ENCODE results near the gene TPP2.

DNA sequence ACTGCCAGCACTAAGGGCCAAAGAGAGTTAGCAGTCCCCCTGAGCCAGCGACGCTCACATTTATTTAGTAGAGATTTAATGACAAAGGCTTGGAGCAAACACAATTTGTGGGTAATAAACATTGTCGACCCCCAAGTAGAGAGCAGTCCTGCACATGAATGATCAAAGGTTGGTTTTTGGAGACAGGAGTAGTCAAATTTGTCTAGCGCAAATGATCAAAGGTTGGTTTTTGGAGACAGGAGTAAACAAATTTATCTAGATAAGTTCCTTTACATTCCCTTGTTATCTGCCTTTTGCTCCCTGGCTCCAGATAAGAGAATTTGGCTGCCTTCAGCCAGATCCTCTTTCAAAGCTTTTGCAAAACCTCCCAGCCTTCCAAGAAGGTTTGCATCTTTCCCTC is 71.1 kb downstream of the TPP2 start:
- TF ChIP-seq, protein P1, sequence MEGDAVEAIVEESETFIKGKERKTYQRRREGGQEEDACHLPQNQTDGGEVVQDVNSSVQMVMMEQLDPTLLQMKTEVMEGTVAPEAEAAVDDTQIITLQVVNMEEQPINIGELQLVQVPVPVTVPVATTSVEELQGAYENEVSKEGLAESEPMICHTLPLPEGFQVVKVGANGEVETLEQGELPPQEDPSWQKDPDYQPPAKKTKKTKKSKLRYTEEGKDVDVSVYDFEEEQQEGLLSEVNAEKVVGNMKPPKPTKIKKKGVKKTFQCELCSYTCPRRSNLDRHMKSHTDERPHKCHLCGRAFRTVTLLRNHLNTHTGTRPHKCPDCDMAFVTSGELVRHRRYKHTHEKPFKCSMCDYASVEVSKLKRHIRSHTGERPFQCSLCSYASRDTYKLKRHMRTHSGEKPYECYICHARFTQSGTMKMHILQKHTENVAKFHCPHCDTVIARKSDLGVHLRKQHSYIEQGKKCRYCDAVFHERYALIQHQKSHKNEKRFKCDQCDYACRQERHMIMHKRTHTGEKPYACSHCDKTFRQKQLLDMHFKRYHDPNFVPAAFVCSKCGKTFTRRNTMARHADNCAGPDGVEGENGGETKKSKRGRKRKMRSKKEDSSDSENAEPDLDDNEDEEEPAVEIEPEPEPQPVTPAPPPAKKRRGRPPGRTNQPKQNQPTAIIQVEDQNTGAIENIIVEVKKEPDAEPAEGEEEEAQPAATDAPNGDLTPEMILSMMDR (IDR thresholded peaks at IDR 0.05) = no peak
- TF ChIP-seq POLR2A (IDR thresholded peaks at IDR 0.05) = no peak
